GM18502 (cell line): ENCODE data around the gene TAOK2.

ENCODE experiments used
- ATAC-seq: cut with Tn5 transposase; IDR thresholded peaks from one replicate; pipeline ENCODE4 v1.9.1; 2021; ENCODE audit warnings: mild to moderate bottlenecking; ENCODE audit not compliant: unreplicated experiment, poor library complexity

The TAOK2 gene

GRCh38 chr16:29962344-29962994, 11.2 kb upstream of the TAOK2 start:
- ATAC-seq: no peak

- ATAC-seq: no peak
Measured at GRCh38 chr16:29963021-29963743, 10.5 kb upstream of the TAOK2 start.

GRCh38 chr16:29968205-29968604, 5.5 kb upstream of the TAOK2 start:
- no peak for ATAC-seq

GRCh38 chr16:29971304-29971703, 2.4 kb upstream of the TAOK2 start:
- ATAC-seq: no peak

- ATAC-seq: no peak
Measured at GRCh38 chr16:29972500-29972899, 1.2 kb upstream of the TAOK2 start.

- no peak for ATAC-seq
Measured at GRCh38 chr16:29972992-29973383, 680 bp upstream of the TAOK2 start.

GRCh38 chr16:29974291-29975133, 844 bp downstream of the TAOK2 start:
- no peak for ATAC-seq

GRCh38 chr16:29975134-29975538, 1.5 kb downstream of the TAOK2 start:
- ATAC-seq: no peak

- ATAC-seq: no peak
Measured at GRCh38 chr16:29975811-29976511, 2.3 kb downstream of the TAOK2 start.

GRCh38 chr16:29977063-29977825, 3.6 kb downstream of the TAOK2 start:
- ATAC-seq: no peak

- no peak for ATAC-seq
Measured at GRCh38 chr16:29978081-29978480, 4.4 kb downstream of the TAOK2 start.

GRCh38 chr16:29978564-29979270, 5.0 kb downstream of the TAOK2 start:
- no peak for ATAC-seq

- ATAC-seq: no peak
Measured at GRCh38 chr16:29982560-29983419, 9.1 kb downstream of the TAOK2 start.

- no peak for ATAC-seq
Measured at GRCh38 chr16:29983420-29984136, 9.9 kb downstream of the TAOK2 start.

GRCh38 chr16:29984137-29984763, 10.6 kb downstream of the TAOK2 start:
- ATAC-seq: no peak

GRCh38 chr16:29984764-29985147, 11.1 kb downstream of the TAOK2 start:
- ATAC-seq: no peak

- ATAC-seq: no peak
Measured at GRCh38 chr16:29985271-29985811, 11.7 kb downstream of the TAOK2 start.
